ENCODE measurements around the gene LGMN.
"Not testable (repeated sequence)": the region's sequence is repeated elsewhere in the genome, so short reads cannot be mapped to it uniquely, and the experiment has no call there.

LGMN gene

GRCh38 chr14:92755495-92755894 is 7.1 kb upstream of the LGMN start:
- no peak overlapping the region for H3K27ac ChIP-seq
- TF ChIP-seq, protein P1, sequence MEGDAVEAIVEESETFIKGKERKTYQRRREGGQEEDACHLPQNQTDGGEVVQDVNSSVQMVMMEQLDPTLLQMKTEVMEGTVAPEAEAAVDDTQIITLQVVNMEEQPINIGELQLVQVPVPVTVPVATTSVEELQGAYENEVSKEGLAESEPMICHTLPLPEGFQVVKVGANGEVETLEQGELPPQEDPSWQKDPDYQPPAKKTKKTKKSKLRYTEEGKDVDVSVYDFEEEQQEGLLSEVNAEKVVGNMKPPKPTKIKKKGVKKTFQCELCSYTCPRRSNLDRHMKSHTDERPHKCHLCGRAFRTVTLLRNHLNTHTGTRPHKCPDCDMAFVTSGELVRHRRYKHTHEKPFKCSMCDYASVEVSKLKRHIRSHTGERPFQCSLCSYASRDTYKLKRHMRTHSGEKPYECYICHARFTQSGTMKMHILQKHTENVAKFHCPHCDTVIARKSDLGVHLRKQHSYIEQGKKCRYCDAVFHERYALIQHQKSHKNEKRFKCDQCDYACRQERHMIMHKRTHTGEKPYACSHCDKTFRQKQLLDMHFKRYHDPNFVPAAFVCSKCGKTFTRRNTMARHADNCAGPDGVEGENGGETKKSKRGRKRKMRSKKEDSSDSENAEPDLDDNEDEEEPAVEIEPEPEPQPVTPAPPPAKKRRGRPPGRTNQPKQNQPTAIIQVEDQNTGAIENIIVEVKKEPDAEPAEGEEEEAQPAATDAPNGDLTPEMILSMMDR (conservative IDR thresholded peaks at IDR 0.05), result no peak

GRCh38 chr14:92754966-92755365 is 6.5 kb upstream of the LGMN start:
- no peak overlapping the region for H3K27ac ChIP-seq
- TF ChIP-seq, protein P1 (conservative IDR thresholded peaks at IDR 0.05), result no peak

- TF ChIP-seq, protein P1 (conservative IDR thresholded peaks at IDR 0.05), result no peak
- no peak overlapping the region for H3K27ac ChIP-seq
Measured at GRCh38 chr14:92753250-92753649, 4.8 kb upstream of the LGMN start.

- TF ChIP-seq, protein P1 (conservative IDR thresholded peaks at IDR 0.05), result no peak
- no peak overlapping the region for H3K27ac ChIP-seq
Measured at GRCh38 chr14:92751819-92752218, 3.4 kb upstream of the LGMN start.

- H3K27ac ChIP-seq, result no peak overlapping the region
- TF ChIP-seq, protein P1 (conservative IDR thresholded peaks at IDR 0.05), result no peak
Measured at GRCh38 chr14:92750994-92751400, 2.6 kb upstream of the LGMN start.

DNA sequence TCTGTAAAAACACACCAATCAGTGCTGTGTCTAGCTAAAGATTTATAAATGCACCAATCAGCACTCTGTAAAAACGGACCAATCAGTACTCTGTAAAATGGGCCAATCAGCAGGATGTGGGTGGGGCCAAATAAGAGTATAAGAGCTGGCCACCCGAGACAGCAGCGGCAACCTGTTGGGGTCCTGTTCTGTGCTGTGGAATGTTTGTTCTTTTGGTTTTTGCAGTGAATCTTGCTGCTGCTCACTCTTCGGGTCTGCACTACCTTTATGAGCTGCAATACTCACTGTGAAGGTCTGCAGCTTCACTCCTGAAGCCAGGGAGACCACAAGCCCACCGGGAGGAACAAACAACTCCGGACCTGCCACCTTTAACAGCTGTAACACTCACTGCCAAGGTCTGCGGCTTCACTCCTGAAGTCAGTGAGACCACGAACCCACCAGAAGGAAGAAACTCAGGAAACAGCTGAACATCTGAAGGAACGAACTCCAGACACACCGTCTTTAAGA is 1.8 kb upstream of the LGMN start:
- H3K27ac ChIP-seq, result not testable (repeated sequence)

GRCh38 chr14:92747701-92748258 is 647 bp downstream of the LGMN start:
- TF ChIP-seq, protein P1 (conservative IDR thresholded peaks at IDR 0.05), result no peak
- H3K27ac ChIP-seq, result peak overlapping the region; percentile 57; the same call in 1 of the 2 replicates

DNA sequence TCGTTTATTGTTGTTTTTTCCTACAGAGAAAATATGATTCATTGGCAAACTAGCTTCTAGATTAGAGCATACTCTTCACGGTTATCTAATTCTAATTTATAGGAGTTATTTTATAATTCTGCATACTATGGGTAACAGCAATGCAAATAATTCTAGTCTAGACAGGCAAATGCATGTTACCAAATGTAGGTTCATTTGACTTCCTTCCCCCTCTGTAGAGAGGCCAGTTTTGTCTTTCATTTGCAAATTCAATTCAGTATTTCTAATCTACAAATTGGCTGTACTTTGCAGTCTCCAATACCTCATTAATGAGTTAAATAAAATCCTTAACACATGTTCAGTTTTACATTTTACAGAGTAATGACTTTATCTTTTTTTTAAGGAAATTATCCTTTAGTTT is 4.2 kb downstream of the LGMN start:
- TF ChIP-seq, protein P1 (conservative IDR thresholded peaks at IDR 0.05), result no peak
- H3K27ac ChIP-seq, result no peak overlapping the region
